ENCODE measurements around the gene RNF5.
"Not testable (repeated sequence)": the region's sequence is repeated elsewhere in the genome, so short reads cannot be mapped to it uniquely, and the experiment has no call there.

The RNF5 gene

GRCh38 chr6:32177788-32178546 is at the start of gene RNF5:
Gene RNF5, plus strand, starts transcription at chr6:32178405. Its CDS starts 107 bp downstream, at chr6:32178512.
- peak; percentile 85 for DNase-seq

- DNase-seq = no peak
Observed at GRCh38 chr6:32128751-32129296, 49.4 kb upstream of the RNF5 start.

GRCh38 chr6:32129297-32130088 is 48.7 kb upstream of the RNF5 start:
- DNase-seq = no peak

GRCh38 chr6:32131439-32131948 is 46.7 kb upstream of the RNF5 start:
- DNase-seq = no peak

GRCh38 chr6:32132110-32132509 is 46.1 kb upstream of the RNF5 start:
- DNase-seq = no peak

- no peak for DNase-seq
Observed at GRCh38 chr6:32133786-32134185, 44.4 kb upstream of the RNF5 start.

GRCh38 chr6:32137454-32137853 is 40.8 kb upstream of the RNF5 start:
- DNase-seq = no peak

GRCh38 chr6:32139590-32139989 is 38.6 kb upstream of the RNF5 start:
- DNase-seq = no peak

- no peak for DNase-seq
Observed at GRCh38 chr6:32140420-32141046, 37.7 kb upstream of the RNF5 start.

- not testable (repeated sequence) for DNase-seq
Observed at GRCh38 chr6:32144238-32144637, 34.0 kb upstream of the RNF5 start.

- no peak for DNase-seq
Observed at GRCh38 chr6:32146287-32146686, 31.9 kb upstream of the RNF5 start.

GRCh38 chr6:32146687-32147086 is 31.5 kb upstream of the RNF5 start:
- DNase-seq = no peak

GRCh38 chr6:32147401-32148132 is 30.6 kb upstream of the RNF5 start:
- no peak for DNase-seq

- DNase-seq = peak; percentile 73
Observed at GRCh38 chr6:32148289-32149091, 29.7 kb upstream of the RNF5 start.

GRCh38 chr6:32149092-32149755 is 29.0 kb upstream of the RNF5 start:
- DNase-seq = no peak

- DNase-seq = no peak
Observed at GRCh38 chr6:32149932-32150870, 28.0 kb upstream of the RNF5 start.

GRCh38 chr6:32151181-32151862 is 26.9 kb upstream of the RNF5 start:
- no peak for DNase-seq

- no peak for DNase-seq
Observed at GRCh38 chr6:32151863-32152768, 26.1 kb upstream of the RNF5 start, which contains the start of gene PRRT1. Gene PRRT1, minus strand, starts transcription at chr6:32151939. Its CDS starts 112 bp downstream, at chr6:32151827.
